DMS153 (cell line): ENCODE data around the gene HCFC1.

ENCODE experiments used
- DNase-seq: peaks from one replicate; lab custom pipeline; 2025; lab: John Stamatoyannopoulos, UW

The HCFC1 gene

GRCh38 chrX:153971450-153972367 is at the start of gene HCFC1:
Gene HCFC1, minus strand, starts transcription at chrX:153971818. Its CDS starts 978 bp downstream, at chrX:153970840.
- peak; percentile 93 for DNase-seq

GRCh38 chrX:154021131-154021611 is 49.6 kb upstream of the HCFC1 start:
- no peak for DNase-seq

GRCh38 chrX:154020536-154021115 is 49.0 kb upstream of the HCFC1 start:
- no peak for DNase-seq

- peak; percentile 30 for DNase-seq
Observed at GRCh38 chrX:154019633-154020528, 48.3 kb upstream of the HCFC1 start, which contains the start of gene IRAK1. Gene IRAK1, minus strand, starts transcription at chrX:154019902. Its CDS starts 90 bp downstream, at chrX:154019812.

- no peak for DNase-seq
Observed at GRCh38 chrX:154019061-154019621, 47.5 kb upstream of the HCFC1 start.

GRCh38 chrX:154018518-154019060 is 47.0 kb upstream of the HCFC1 start:
- no peak for DNase-seq

GRCh38 chrX:154017766-154018517 is 46.3 kb upstream of the HCFC1 start:
- DNase-seq: no peak

GRCh38 chrX:154016366-154017076 is 44.9 kb upstream of the HCFC1 start:
- DNase-seq: no peak

- no peak for DNase-seq
Observed at GRCh38 chrX:154015581-154016264, 44.1 kb upstream of the HCFC1 start.

- no peak for DNase-seq
Observed at GRCh38 chrX:154014429-154015380, 43.1 kb upstream of the HCFC1 start.

GRCh38 chrX:154013614-154014360 is 42.2 kb upstream of the HCFC1 start:
- no peak for DNase-seq

GRCh38 chrX:154013001-154013421 is 41.4 kb upstream of the HCFC1 start:
- no peak for DNase-seq

- no peak for DNase-seq
Observed at GRCh38 chrX:154012336-154012991, 40.8 kb upstream of the HCFC1 start.

GRCh38 chrX:154011376-154012335 is 40.0 kb upstream of the HCFC1 start:
- DNase-seq: no peak

GRCh38 chrX:154010330-154011087 is 38.9 kb upstream of the HCFC1 start:
- DNase-seq: no peak
